ENCODE measurements around the gene MYO7B.
"Not testable (repeated sequence)": the region's sequence is repeated elsewhere in the genome, so short reads cannot be mapped to it uniquely, and the experiment has no call there.

MYO7B gene

GRCh38 chr2:127536707-127537541 is 1.4 kb downstream of the MYO7B start:
- TF ChIP-seq, protein P1, sequence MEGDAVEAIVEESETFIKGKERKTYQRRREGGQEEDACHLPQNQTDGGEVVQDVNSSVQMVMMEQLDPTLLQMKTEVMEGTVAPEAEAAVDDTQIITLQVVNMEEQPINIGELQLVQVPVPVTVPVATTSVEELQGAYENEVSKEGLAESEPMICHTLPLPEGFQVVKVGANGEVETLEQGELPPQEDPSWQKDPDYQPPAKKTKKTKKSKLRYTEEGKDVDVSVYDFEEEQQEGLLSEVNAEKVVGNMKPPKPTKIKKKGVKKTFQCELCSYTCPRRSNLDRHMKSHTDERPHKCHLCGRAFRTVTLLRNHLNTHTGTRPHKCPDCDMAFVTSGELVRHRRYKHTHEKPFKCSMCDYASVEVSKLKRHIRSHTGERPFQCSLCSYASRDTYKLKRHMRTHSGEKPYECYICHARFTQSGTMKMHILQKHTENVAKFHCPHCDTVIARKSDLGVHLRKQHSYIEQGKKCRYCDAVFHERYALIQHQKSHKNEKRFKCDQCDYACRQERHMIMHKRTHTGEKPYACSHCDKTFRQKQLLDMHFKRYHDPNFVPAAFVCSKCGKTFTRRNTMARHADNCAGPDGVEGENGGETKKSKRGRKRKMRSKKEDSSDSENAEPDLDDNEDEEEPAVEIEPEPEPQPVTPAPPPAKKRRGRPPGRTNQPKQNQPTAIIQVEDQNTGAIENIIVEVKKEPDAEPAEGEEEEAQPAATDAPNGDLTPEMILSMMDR (IDR thresholded peaks at IDR 0.05; ENCODE audit: low read depth, low read length, missing control alignments): no peak
- no peak for DNase-seq (ENCODE audit: extremely low read depth, low read depth)
- no peak overlapping the region for H3K4me3 ChIP-seq (replicated peaks; ENCODE audit: low read depth, low read length)

DNA sequence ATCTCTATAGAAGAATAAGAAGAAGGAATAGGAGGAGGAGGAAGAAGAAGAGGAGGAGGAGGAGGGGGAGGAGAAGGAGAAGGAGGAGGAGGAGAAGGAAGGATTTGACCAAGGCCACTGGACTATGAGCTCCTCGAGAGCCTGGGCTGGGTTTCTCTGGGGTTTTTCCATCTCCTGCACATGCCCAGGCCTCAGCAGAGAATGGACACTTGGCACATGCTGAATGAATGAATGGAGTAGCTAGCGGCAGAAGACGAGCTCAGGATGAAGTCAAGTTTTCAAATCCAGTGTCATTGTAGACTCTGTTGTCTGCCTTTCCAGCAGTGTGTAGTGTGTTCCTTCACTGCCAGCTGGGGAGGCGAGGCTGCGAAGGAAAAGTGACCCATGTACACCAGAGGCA is 2.2 kb downstream of the MYO7B start:
- TF ChIP-seq, protein P1 (IDR thresholded peaks at IDR 0.05; ENCODE audit: low read depth, low read length, missing control alignments): no peak
- H3K4me3 ChIP-seq (replicated peaks; ENCODE audit: low read depth, low read length): no peak overlapping the region
- DNase-seq (ENCODE audit: extremely low read depth, low read depth): no peak

DNA sequence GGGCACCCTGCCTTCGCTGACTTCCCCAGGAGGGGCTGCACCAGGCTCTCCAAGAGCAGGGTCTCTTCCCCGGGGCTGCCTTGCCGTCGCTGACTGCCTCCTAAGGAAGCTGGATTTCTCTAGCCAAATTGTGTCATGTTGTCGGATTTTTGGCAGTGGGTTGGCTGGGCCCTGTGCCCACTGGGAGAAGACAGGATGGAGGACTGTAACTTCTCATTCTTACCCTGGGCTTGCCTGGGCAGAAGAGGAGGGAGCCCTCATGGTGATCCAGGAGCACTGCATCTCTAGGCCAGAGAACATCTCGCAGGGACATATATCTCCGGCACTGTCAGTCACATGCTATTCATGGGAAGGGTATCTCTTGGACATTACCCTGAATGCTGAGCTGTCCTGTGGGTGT is 6.3 kb downstream of the MYO7B start:
- no peak for DNase-seq (ENCODE audit: extremely low read depth, low read depth)
- H3K4me3 ChIP-seq (replicated peaks; ENCODE audit: low read depth, low read length): no peak overlapping the region
- TF ChIP-seq, protein P1 (IDR thresholded peaks at IDR 0.05; ENCODE audit: low read depth, low read length, missing control alignments): no peak

GRCh38 chr2:127542231-127542630 is 6.7 kb downstream of the MYO7B start:
- no peak overlapping the region for H3K4me3 ChIP-seq (replicated peaks; ENCODE audit: low read depth, low read length)
- DNase-seq (ENCODE audit: extremely low read depth, low read depth): no peak
- TF ChIP-seq, protein P1 (IDR thresholded peaks at IDR 0.05; ENCODE audit: low read depth, low read length, missing control alignments): no peak

DNA sequence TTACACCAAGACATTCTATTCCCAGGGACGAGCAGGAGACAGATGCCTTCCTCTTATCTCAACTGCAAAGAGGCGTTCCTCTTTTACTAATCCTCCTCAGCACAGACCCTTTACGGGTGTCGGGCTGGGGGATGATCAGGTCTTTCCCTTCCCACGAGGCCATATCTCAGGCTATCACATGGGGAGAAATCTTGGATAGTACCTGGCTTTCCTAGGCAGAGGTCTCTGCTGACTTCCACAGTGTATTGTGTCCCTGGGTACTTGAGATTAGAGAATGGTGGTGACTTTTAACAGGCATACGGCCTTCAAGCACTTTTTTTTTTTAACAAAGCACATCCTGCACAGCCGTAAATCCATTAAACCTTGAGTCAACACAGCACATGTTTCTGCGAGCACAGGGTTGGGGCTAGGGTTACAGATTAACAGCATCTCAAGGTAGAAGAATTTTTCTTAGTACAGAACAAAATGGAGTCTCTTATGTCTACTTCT is 7.6 kb downstream of the MYO7B start:
- H3K4me3 ChIP-seq (replicated peaks; ENCODE audit: low read depth, low read length); DNase-seq (ENCODE audit: extremely low read depth, low read depth): not testable (repeated sequence)

GRCh38 chr2:127545189-127545588 is 9.7 kb downstream of the MYO7B start:
- no peak for DNase-seq (ENCODE audit: extremely low read depth, low read depth)
- no peak overlapping the region for H3K4me3 ChIP-seq (replicated peaks; ENCODE audit: low read depth, low read length)
- TF ChIP-seq, protein P1 (IDR thresholded peaks at IDR 0.05; ENCODE audit: low read depth, low read length, missing control alignments): no peak

- TF ChIP-seq, protein P1 (IDR thresholded peaks at IDR 0.05; ENCODE audit: low read depth, low read length, missing control alignments): no peak
- H3K4me3 ChIP-seq (replicated peaks; ENCODE audit: low read depth, low read length): no peak overlapping the region
Observed at GRCh38 chr2:127545796-127546195, 10.3 kb downstream of the MYO7B start.

More at GRCh38 chr2:127545796-127546195, 10.3 kb downstream of the MYO7B start:
- DNase-seq (ENCODE audit: extremely low read depth, low read depth): no peak
